UCSD-AML1 (cell line): ENCODE measurements around the gene OBSL1.

Source experiments
- DNase-seq: peaks from one replicate; lab custom pipeline; 2025; ENCODE audit not compliant: unreplicated experiment; lab: John Stamatoyannopoulos, UW

OBSL1 gene

GRCh38 chr2:219567791-219568361 is 3.5 kb downstream of the OBSL1 start:
- DNase-seq: no peak

DNA sequence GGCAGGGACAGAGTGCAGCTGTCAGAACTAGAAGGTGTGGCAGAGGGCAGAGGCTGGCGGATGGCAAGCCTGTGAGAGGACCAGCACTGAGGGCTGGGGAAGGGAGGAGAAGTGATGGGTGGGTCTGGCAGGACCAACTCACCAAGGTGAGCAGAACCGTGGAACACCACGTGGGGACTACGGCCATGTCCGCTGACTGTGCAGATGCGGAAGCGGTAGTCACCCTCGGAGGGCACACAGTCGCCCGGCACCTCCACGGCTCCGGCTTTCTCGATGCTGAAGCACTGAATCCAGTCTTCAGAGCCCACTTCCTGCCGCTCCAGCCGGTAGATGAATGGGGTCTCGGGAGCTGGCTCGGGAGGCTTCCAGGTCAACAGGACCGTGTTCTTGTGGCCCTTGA is 4.2 kb downstream of the OBSL1 start:
- no peak for DNase-seq

GRCh38 chr2:219566640-219567039 is 4.7 kb downstream of the OBSL1 start:
- no peak for DNase-seq

DNA sequence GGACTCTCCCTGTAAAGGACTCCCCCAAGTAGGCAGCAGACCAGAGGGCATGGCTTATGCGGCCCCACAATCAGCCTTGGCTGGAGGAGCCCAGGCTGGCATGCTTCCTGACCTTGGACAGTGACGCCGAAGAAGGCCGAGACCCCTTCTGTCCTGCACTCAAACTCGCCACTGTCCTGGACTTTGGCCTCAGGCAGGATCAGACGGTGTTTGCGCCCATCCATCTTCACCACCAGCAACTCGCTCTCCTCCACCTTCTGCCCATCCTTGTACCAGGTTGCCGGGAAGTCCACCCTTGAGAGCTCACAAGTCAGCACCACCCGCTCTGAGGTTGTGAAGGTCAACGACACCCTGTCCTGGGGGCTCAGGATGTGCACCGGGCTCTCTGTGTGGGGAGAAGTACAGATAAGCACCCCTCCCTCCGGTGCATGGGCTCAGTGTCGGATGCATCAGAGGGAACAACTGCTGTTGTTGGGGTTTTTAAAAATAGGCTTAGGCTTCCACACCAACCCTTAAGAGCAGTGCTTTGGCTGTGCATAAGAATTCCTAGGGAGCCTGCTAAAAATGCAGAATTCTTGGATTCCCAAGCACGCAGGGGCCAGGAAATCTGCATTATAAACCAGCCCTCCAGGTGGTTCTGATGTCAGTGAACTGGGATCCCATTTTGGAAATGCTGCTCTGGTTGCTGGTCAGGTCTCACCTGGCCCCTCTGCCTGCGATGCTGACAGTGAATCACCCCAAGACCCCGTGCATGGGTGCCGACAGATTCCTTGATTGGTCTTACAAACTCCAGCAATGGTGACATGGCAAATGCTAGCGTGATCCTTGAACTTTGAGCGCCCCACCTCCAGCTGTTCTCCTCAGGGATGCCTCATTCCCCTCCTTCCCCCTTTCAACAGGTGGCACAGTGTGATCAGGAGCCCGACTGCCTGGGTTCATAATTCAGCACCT is 5.9 kb downstream of the OBSL1 start:
- no peak for DNase-seq

DNA sequence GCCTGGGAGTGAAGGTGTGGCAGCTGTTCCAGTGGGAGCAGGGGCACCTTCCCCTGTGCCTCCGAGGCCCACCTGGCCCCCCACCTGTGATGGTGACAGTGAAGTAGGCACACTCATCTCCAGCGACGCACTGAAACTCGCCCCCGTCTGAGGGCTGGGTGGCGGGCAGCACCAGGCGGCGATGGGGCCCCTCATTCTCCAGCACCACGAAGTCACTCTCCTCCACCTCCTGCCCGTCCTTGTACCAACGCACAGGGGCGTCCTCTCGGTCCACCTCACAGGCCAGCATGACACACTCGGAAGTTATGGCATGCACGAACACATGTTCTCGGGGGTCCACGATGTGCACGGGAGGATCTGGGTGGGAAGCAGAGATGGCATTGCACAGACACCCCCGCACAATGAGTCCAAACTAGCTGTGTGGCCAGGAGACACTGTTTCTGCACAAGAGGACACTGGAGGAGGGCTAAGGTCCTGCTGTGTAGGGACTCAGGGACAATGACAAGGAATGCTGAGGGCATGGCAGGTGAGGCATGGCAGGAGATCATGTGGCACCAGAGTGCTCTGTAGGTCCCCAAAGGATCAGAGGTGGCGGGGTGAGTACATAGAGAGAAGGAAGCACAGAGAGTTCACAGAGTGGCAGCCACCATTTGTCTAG is 7.9 kb downstream of the OBSL1 start:
- DNase-seq: no peak

GRCh38 chr2:219562049-219563020 is 9.0 kb downstream of the OBSL1 start:
- no peak for DNase-seq

- no peak for DNase-seq
Measured at GRCh38 chr2:219561179-219562048, 9.9 kb downstream of the OBSL1 start.

DNA sequence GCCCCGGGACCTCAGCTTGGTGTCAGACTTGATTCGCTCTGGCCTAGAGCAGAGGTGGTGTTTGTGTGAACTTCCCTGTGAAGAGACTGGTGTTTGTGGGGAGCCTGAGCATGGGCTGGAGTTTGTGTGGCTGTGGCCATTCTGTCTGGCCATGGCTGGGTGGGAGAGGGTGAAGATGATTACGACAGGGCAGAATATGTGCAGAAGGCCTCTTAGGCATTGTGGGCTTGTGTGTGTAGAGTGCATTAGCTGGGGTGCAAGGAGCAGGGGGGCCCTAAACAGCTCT is 10.5 kb downstream of the OBSL1 start:
- DNase-seq: no peak

DNA sequence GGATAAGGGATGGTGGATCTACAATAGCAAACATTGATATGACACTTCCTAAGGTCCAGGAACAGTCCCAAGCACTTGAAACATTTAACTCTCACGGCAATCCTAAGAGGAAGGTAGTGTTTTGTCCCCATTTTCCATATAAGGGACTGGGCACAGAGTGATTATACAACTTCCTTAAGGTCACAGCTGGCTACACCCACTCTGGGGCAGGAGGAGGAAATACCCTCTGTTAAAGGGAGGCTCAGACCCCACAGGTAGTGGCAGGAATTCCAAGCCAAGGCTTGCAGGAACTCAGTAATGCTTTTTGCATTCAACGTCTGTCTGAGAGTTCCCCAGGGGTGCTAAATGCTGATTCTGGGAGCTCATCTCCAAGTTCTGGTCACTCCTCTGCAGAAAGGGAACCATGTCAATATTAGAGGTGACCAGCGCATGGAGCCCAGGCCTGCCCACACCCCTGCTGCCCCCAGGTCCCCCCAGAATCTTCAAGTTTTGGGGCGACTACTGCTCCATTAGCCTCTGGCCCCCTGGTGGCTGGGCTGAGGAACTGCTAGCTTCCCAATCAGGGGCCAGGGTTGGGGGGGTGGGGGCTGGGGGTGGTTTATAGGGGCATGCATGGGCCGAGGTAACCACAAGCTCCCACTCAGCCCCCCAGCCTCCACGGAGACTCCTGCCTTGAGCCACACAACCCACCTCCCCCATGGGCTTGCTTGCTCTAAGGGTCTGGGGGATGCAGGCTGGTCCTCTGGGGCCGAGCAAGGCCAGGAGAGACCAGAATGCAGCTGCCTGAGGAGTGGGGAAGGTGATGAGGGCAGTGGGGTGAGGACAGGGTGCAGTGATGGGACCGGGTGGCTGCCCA is 11.1 kb downstream of the OBSL1 start:
- DNase-seq: no peak

DNA sequence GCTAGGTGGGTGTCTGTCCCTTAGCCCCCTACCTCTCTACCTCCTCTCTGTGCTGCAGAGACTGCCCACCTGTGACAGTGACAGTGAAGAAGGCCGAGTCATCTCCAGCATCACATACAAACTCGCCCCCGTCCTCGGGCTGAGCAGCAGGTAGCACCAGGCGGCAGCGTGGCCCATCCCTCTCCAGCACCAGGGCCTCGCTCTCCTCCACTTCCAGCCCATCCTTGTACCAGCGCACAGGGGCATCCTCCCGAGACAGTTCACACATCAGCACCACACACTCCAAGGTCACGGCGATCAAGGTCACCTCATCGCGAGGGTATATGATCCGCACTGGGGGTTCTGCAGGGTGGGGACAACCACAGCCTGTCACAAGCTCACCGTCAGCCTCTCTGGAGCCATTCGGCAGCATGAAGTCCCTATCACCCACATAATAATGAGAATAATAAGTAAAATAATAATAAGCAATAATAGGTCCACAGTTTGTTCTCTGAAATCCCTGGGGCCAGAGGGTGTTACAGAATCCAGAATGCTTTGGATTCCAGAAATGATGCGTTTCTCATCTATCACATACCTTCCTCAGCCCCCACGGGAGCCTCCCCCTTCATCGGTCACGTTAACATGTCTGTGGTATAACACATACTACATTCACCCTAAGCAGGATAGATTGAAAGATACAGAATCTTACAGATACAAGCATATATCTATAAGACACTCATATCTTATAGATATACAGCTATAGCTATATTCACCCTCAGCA is 12.0 kb downstream of the OBSL1 start:
- no peak for DNase-seq

GRCh38 chr2:219557791-219558785 is 13.3 kb downstream of the OBSL1 start:
- DNase-seq: no peak

DNA sequence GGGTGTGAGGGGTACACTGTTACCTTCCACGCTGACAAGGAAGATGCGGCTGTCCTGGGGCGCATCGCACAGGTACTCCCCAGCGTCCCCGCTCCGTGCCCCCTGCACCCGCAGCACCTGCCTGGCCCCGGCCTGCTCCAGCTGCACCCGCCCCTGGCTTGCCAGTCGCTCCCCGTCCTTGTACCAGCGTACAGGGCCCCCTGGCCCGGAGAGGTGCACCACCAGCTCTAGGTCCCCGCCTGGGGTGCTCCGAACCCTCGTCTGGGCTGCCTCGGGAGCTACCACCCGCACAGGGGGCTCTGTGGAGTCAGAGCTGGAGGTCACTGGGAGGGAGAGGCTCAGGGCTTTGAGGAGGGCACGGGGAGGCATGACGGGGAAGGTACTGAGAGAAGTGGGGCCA is 14.0 kb downstream of the OBSL1 start:
- DNase-seq: no peak

- no peak for DNase-seq
Measured at GRCh38 chr2:219556413-219556812, 14.9 kb downstream of the OBSL1 start.

DNA sequence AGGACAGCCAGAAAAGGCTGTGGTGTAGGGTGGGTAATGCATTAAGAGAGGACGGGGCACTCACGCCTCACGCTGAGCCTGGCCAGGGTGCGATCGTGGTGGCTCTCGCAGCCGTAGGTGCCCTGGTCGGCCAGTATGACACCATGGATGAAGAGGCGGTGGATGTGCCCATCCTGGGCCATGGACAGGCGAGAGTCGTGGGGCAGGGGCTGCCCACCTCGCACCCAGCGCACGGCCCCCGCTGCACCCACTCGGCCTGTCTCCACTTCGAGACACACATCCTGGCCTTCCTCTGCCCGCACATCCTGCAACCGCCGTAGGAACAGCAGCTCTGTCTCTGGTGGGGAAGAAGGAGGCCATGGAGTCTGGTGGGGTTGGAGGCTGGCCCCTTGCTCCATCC is 15.4 kb downstream of the OBSL1 start:
- DNase-seq: no peak

DNA sequence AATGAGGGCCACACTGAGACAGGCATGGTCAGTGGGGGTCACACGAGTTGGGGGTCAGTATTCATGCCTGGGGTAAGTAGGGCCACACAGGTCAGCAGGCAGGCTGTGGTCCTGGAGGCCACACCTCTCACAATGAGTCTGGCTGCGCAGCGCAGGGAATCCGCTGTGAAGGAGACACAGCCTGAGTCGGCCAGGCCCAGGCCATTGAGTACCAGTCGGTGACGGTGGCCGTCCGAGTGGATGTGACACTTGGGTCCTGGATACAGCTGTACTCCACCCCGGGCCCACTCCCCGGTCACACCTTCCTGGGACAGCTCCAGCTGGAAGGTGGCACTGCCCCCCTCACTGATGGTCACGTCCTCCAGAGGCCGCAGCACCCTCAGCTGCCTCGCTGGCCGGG is 17.0 kb downstream of the OBSL1 start:
- DNase-seq: no peak

DNA sequence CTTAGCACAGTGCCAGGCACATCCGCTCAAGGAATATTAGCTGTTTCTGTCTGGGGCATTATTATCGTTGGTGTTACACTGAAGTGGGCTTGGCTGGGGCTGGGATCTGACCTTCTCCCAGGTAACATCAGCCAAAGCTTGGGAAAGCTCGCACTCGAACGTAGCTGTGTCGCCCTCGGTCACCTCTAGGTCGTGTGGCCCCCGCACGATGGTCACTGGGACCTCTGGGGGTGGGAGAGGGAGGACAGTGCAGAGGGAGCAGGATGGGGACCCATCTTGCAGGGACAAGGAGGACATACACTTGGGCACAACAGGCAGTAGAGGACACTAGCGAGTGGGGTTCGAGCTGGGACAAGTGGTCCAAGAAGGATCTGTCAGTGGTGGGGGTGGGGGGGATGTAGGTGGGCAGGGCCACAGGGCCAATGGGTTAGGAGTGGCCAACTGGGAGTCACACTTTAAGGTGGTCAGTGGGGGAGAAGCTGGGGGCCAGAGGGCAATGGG is 17.8 kb downstream of the OBSL1 start:
- DNase-seq: no peak

GRCh38 chr2:219553168-219553417 is 18.2 kb downstream of the OBSL1 start:
- DNase-seq: no peak
